ENCODE measurements around the gene MAOB.
"Not testable (repeated sequence)": the region's sequence is repeated elsewhere in the genome, so short reads cannot be mapped to it uniquely, and the experiment has no call there.

MAOB gene

GRCh38 chrX:43882294-43882681 lies at the start of gene MAOB:
Gene MAOB, minus strand, starts transcription at chrX:43882450. Its CDS starts 151 bp downstream, at chrX:43882299.
- DNase-seq (ENCODE audit: low read depth in 2 of 2) = no peak

GRCh38 chrX:43922032-43922431 lies 39.8 kb upstream of the MAOB start:
- DNase-seq (ENCODE audit: low read depth in 2 of 2) = not testable (repeated sequence)

- DNase-seq (ENCODE audit: low read depth in 2 of 2) = not testable (repeated sequence)
These were observed 28.5 kb upstream of the MAOB start for GRCh38 chrX:43910772-43911171.

GRCh38 chrX:43910012-43910411 lies 27.8 kb upstream of the MAOB start:
- no peak for DNase-seq (ENCODE audit: low read depth in 2 of 2)

GRCh38 chrX:43909141-43909540 lies 26.9 kb upstream of the MAOB start:
- no peak for DNase-seq (ENCODE audit: low read depth in 2 of 2)

- DNase-seq (ENCODE audit: low read depth in 2 of 2) = no peak
These were observed 17.9 kb upstream of the MAOB start for GRCh38 chrX:43899878-43900815.

GRCh38 chrX:43898406-43899035 lies 16.3 kb upstream of the MAOB start:
- no peak for DNase-seq (ENCODE audit: low read depth in 2 of 2)

GRCh38 chrX:43897290-43897689 lies 15.0 kb upstream of the MAOB start:
- DNase-seq (ENCODE audit: low read depth in 2 of 2) = no peak

- no peak for DNase-seq (ENCODE audit: low read depth in 2 of 2)
These were observed 10.2 kb upstream of the MAOB start for GRCh38 chrX:43892336-43892870.

- DNase-seq (ENCODE audit: low read depth in 2 of 2) = no peak
These were observed 3.4 kb upstream of the MAOB start for GRCh38 chrX:43885617-43886016.

GRCh38 chrX:43881410-43882293 lies 598 bp downstream of the MAOB start:
- no peak for DNase-seq (ENCODE audit: low read depth in 2 of 2)

- no peak for DNase-seq (ENCODE audit: low read depth in 2 of 2)
These were observed 1.8 kb downstream of the MAOB start for GRCh38 chrX:43880425-43880824.

- no peak for DNase-seq (ENCODE audit: low read depth in 2 of 2)
These were observed 3.2 kb downstream of the MAOB start for GRCh38 chrX:43878906-43879526.

- no peak for DNase-seq (ENCODE audit: low read depth in 2 of 2)
These were observed 5.6 kb downstream of the MAOB start for GRCh38 chrX:43876680-43877079.

GRCh38 chrX:43870758-43871419 lies 11.4 kb downstream of the MAOB start:
- DNase-seq (ENCODE audit: low read depth in 2 of 2) = no peak

GRCh38 chrX:43870011-43870410 lies 12.2 kb downstream of the MAOB start:
- DNase-seq (ENCODE audit: low read depth in 2 of 2) = no peak

GRCh38 chrX:43868791-43869190 lies 13.5 kb downstream of the MAOB start:
- no peak for DNase-seq (ENCODE audit: low read depth in 2 of 2)

GRCh38 chrX:43866423-43866822 lies 15.8 kb downstream of the MAOB start:
- DNase-seq (ENCODE audit: low read depth in 2 of 2) = no peak

- DNase-seq (ENCODE audit: low read depth in 2 of 2) = no peak
These were observed 16.5 kb downstream of the MAOB start for GRCh38 chrX:43865791-43866190.

GRCh38 chrX:43862434-43862833 lies 19.8 kb downstream of the MAOB start:
- no peak for DNase-seq (ENCODE audit: low read depth in 2 of 2)

GRCh38 chrX:43861750-43862149 lies 20.5 kb downstream of the MAOB start:
- no peak for DNase-seq (ENCODE audit: low read depth in 2 of 2)
